PC-9 (cell line): ENCODE data around the gene TPST2.

Experiments
- CTCF ChIP-seq: fragments of 200-600 bp; sonication (generic); conservative IDR thresholded peaks from 2 replicates; pipeline ENCODE4 v1.6.1; 2017; ENCODE audit warnings: mixed run types, antibody characterized with exemption, mild to moderate bottlenecking, moderate library complexity
- EZH2 ChIP-seq: fragments of 200-600 bp; sonication (generic); IDR thresholded peaks from 2 replicates; pipeline ENCODE4 v1.8.0; 2017; ENCODE audit warnings: antibody characterized with exemption, low read depth

DNA sequence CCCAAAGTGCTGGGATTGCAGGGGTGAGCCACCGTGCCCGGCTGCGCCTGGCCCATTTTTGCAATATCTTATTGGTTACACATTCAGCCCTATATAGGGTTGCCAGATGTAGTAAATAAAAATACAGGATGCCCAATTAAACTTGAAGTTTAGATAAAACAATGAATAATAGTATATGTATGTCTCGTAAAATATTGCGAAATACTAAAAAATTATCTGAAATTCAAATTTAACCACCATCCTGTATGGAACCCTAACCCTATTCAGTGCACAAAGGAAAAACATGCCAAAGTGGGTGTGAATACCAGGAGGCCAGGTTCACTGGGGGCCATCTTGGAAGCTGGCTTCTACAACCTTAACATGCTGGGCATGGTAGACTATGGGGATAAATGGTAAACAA, 72.5 kb downstream of the TPST2 start:
- no peak for TF ChIP-seq CTCF
- no peak for TF ChIP-seq EZH2
